Measurements from ENCODE around the gene LRRK1.
"Not testable (repeated sequence)": the region's sequence is repeated elsewhere in the genome, so short reads cannot be mapped to it uniquely, and the experiment has no call there.

The LRRK1 gene

DNA sequence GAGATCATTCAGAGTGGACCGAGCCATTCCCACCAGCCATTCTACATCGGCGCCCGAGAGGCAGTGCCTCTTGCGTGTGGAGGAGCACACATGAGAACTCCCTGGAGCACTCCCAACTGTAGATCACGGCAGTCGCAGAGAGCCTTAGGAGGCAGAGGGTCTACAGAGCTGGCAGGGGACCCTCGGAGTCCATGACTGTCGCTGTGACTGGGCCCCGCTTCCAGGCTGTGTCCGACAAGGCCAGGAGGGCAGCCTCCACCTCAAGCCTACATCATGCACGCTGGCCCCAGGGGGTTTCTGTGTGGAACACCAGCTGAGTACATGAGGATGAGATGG, 173.7 kb downstream of the LRRK1 start:
- DNase-seq (ENCODE audit: low spot score) = no peak

DNA sequence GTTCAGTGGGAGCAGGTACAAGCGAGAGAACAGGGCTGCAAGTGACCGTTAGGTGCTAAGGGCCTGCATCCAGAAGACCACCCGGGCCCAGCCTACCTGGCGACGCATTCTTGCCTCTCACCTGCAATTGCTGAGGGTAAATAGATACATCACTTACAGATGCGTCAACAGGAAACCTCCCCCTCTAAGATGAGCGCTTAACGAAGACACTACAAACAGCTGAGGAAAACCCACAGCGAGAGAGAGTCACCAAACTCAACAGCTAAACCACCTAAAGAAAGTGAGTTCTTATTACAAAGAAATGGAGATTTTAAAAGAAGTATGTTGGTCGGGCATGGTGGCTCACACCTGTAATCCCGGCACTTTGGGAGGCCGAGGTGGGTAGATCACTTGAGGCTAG, 174.8 kb downstream of the LRRK1 start:
- no peak for DNase-seq (ENCODE audit: low spot score)

DNA sequence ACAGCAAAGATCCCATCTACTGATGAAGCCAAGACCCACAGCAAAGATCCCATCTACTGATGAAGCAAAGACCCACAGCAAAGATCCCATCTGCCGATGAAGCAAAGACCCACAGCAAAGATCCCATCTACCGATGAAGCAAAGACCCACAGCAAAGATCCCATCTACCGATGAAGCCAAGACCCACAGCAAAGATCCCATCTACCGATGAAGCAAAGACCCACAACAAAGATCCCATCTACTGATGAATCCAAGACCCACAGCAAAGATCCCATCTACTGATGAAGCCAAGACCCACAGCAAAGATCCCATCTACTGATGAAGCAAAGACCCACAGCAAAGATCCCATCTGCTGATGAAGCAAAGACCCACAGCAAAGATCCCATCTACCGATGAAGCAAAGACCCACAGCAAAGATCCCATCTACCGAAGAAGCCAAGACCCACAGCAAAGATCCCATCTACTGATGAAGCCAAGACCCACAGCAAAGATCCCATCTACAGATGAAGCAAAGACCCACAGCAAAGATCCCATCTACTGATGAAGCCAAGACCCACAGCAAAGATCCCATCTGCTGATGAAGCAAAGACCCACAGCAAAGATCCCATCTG, 176.7 kb downstream of the LRRK1 start:
- DNase-seq (ENCODE audit: low spot score) = not testable (repeated sequence)

DNA sequence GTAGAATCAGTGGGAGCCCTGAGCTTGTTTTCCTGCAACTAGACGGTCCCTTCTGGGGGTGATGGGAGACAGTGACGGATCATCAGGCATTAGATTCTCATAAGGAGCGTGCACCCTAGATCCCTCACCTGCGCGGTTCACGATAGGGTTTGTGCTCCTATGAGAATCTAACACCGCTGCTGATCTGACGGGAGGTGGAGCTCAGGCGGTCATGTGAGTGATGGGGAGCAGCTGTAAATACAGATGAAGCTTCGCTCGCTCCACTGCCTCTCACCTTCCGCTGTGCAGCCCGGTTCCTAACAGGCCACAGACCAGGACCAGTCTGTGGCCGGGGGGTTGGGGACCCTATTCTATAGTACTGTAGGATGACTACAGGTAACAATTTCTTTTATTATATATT, 178.0 kb downstream of the LRRK1 start:
- DNase-seq (ENCODE audit: low spot score) = no peak

DNA sequence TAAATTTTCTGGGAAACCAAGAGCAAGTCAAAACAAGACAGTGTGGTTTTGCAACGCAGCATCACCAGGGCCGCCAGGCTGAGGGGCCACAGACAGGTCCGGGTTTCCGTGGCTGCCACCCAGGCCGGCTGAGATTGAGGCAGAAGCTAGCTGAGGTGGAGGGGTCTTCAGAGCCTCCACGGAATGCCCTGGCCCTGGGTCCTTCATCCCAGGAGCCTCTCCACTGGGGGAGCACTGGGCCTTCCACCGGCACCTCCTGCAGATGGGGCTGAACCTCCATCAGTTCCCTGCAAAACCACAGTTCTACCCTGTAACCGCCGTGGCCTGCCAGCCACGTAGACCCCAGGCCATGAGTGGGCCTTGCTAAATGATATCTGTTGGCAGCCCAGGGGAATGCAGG, 180.0 kb downstream of the LRRK1 start:
- DNase-seq (ENCODE audit: low spot score) = no peak

DNA sequence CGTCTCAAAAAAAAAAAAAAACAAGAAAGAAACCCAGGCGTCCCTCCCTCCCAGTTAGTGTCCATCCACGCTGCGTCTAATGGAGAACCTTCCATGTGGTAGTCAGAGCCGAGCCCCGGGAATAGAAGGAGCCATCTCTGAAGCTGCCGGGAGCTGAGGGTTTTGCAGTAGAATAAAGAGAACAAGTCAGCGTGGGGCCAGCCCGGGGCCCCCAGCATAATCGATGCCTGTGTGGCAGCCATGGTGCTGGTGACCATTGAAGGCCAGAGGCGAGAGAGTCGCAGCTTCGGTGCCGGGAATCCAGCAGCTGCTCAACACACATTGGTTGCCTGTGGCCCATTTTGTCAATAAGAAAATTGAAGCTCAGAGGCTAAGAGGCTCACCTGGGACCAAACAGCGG, 181.0 kb downstream of the LRRK1 start:
- no peak for DNase-seq (ENCODE audit: low spot score)

DNA sequence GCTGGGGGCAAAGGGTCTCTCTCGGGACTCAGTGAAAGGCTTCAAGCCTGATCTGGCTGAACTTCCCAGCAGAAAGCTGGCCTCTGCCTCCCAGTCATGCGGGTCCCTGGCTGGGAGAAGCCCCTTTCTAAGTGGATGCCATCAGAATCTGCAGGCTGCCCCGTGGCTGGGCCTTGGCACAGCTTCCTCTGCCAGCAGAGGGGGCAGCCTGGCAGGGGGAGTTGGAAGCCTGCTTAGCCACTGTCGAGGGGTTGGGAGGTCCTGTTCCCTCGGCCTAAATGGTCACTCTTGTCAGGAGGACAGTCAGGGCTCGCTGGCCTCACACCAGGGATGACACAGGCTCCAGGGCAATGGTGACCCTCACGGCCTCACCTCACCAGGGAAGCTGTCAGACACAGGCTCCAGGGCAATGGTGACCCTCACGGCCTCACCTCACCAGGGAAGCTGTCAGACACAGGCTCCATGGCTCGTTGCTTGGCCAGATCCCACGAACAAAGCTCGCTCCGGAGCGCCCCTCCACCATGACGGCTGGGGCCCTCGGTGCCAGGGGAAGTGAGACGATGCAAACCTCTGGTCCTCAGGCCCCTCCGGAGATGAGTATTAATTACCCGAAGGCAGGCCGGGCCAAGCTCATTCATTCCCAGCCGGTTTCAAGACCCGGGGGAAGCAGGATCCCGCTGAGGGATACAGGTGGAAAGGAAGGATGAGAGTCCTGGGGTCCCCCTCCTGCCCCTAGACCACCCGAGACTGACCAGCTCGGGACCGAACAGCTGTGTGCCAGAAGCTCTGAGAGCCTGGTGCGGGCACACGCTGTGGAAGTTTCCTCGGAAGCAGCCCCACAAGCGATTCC, 181.7 kb downstream of the LRRK1 start:
- no peak for DNase-seq (ENCODE audit: low spot score)

DNA sequence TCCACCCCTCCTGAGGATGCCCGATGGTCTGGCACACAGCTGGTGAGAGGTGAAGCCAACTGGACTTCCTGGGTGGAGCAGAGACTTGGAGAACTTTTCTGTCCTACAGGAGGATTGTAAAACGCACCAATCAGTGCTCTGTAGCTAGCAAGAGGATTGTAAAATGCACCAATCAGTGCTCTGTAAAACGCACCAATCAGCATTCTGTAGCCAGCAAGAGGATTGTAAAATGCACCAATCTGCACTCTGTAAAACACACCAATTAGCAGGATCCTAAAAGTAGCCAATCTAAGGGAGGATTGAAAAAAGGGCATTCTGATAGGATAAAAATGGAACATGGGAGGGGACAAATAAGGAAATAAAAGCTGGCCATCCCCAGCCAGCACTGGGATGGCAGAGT, 182.5 kb downstream of the LRRK1 start:
- DNase-seq (ENCODE audit: low spot score) = no peak

DNA sequence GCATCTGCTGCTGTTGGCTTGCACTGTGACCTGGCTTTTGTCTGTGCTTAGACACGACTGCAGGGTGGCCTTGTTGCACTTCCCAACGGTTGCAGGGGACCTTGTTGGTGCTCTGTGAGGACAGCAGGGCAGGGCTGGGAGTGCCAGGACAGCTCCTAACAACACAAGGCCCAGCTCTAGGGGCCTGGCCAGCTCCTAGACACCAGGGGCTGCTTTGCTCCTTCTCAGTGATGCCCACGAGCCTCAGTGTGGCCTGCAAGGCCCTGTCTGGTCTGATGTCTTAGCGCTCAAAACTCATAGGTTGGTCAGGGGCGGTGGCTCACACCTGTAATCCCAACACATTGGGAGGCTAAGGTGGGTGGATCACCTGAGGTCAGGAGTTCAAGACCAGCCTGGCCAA, 183.6 kb downstream of the LRRK1 start:
- no peak for DNase-seq (ENCODE audit: low spot score)

DNA sequence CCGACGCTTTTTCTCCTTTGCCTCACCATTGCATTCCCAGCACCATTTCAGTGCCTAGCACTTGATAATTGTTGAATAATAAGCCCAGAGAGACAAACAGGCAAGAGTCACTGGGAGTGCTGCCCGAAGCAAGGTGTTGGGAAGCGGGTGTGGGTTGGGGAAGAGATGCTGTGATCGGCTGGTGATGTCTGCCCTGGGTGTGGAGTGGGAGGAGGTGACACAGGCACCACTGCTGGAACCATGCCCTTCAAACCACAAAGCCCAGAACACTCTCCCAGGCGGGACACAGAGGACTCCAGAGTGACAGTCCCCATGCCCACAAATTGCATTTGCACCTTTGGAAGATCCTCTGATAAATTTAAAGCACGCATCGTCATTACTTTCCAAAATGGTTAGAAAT, 184.4 kb downstream of the LRRK1 start:
- DNase-seq (ENCODE audit: low spot score) = no peak

DNA sequence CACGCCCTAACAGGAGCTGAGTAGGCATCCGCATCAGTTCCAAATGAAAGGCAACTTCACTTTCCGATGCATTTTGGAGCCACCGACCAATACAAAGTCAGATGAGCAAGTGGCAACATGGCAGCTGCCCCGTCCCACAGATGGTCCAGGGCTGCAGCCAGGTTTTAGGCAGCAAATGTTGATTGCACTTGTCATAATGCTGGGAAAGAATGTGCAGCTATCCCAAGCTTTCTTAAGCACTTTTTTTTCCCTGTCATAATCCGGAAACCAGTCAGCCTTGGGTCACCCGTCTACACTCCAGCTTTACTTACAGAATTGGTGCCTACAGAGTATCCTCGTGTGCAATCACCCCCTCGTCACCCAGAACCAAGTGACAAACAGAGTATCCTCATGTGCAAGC, 185.0 kb downstream of the LRRK1 start:
- DNase-seq (ENCODE audit: low spot score) = no peak

DNA sequence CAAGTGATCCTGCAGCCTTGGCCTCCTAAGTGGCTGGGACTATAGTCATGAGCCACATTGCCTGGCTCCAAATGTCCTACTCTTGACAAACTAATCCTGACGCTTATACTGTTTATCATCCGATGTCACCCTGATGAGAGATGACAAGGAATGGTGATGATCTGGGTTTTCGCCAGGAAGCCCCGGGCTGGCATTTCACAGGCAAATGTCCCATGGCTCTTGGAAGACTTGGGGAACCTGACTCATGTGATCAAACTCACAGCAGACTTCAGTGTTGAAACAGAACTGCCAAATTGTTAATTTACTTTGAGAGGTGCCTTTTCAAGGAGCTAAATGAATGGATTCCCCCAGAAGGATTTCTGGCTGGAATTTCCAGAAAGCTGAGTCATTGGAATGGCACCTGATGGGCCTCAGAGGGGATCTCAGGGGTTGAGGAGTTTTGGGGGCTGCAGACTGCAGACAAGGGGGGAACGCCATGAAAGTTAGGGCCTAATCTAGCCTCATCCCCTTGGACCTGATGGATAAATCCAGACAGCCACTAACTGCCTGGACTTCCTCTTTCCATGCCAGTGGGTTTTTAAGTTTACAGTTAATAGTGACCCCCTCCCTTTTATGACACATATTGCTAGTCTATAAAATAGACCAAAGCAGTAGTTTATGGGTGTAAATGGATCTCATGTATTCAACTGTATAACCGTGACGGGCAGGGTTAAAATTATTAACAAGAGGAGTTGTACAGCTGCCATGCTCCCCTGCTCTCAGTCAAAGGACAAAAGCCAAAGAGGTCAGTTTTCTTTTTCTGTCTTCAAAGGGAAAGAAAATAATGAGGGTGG, 186.1 kb downstream of the LRRK1 start:
- no peak for DNase-seq (ENCODE audit: low spot score)

DNA sequence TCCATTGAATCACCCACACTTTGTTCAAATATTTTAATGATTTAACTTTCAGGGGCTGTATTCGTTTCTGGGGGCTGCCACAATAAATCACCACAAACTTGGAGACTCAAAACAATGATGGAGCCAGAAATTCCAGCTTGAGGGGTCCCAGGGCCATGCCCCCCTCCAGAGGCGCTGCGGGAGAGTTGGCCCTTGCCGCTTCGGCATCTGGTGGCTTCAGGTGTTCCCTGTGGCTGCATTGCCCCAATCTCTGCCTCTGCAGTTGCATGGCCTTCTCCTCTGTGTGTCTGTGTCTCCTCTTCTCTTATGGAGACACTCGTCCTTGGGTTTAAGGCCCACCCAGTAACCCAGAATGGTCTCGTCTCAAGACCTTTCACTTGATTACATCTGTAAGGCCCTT, 187.9 kb downstream of the LRRK1 start:
- no peak for DNase-seq (ENCODE audit: low spot score)

DNA sequence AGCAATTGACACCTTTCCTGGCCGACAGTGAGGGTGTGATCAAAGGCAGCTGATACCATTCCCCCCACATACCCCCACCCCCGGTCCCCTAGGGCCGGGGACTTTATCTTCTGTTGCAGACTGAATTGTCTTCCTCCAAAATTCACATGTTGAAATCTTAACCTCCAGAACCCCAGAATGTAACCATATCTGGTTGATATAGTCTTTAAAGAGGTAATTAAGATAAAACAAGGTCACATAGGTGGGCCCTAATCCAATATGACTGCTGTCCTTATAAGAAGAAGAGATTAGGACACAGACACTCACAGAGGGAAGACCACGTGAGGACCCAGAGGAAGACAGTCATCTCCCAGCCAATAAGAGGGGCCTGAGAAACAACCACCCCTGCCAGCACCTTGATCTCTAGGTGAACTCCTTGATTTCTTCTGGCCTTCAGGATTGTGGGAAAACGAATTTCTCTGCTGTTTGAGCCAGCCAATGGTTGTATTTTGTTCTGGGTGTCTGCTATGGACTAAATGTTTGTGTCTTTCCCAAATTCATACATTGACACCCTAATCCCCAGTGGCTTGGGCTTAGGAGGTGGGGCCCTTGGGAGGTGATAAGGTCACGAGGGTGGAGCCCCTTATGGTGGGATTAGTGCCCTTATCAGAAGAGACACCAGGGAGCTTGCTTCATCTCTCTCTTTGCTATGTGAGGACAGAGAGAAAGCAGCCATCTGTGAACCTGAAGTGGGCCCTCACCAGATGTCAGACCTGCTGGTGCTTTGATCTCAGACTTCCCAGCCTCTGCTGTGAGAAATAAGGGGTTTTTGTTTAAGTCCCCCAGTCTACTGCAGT, 188.7 kb downstream of the LRRK1 start:
- no peak for DNase-seq (ENCODE audit: low spot score)

DNA sequence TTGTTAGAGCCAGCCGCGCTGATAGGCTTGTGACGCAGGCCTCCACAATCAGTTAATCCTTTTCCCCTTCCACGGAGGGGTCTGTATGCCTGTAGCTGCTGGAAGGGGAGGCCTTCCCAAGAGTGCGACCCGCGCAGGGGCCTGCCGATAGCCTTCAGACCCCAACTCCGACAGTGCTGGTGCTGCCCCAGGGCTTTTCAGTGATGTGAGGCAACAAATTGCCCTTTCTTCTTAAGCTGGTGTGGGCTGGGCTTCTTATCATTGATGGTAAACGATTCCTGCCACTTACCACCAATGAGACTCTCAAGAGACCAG, 189.3 kb downstream of the LRRK1 start:
- no peak for DNase-seq (ENCODE audit: low spot score)

DNA sequence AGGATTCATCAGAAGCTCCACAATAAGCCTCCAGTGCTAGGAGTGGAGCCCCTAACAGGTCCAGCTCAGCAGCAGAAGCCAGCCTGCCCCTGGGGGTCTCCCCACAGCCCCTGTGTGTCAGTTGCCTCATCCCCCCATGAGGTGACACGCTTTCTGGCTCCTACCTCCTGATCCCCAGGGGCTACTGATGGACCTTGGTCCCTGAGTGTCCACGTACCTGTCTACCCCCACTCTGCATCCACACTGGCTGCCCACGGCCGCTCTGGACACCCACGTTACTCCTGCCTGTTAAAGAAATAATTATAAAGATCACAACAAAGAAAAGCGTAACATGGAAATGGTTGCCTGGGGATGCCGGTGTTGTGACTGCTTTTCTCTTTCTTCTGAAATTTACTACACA, 189.6 kb downstream of the LRRK1 start:
- no peak for DNase-seq (ENCODE audit: low spot score)

DNA sequence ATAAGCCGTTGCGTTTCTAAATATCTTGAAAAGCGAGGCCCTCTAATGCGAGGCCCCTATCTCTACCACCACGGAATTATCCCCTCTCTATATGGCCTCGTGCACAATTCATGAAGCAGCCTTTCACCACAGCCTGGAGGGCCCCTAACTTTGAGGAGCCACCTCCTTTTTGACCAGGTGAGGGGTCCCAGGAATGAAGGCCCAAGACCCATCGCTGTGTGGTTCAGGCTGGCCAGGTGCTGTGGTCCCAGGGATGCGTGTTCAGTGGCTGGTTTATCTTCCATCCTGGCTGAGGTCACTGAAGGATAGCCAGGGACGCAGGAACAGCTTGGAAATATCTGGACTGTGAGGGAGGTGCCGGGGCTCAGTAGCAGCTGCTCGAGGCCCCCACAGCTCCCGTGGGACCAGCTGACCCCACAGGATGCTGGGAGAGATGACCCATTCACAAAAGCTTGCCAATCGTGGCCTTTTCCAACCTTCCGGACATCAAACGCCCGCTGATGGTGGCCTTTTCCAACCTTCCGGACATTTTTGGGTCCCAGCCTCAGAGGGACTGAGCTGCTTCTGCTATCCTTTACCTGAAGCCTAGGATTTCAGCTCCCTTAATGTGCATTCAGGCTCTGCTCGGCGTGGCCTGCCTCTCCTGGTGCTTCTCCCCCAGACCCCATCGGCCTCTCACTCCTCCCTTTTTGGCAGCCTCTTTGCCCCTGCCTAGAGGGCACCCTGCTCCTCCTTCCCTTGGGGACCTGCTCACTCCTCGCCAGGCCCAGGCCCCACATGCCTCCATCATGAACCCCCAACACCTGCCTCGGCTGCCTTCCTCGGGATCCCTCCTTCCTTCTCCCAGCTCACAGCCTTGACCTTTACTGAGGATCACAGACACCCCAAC, 191.8 kb downstream of the LRRK1 start:
- no peak for DNase-seq (ENCODE audit: low spot score)

DNA sequence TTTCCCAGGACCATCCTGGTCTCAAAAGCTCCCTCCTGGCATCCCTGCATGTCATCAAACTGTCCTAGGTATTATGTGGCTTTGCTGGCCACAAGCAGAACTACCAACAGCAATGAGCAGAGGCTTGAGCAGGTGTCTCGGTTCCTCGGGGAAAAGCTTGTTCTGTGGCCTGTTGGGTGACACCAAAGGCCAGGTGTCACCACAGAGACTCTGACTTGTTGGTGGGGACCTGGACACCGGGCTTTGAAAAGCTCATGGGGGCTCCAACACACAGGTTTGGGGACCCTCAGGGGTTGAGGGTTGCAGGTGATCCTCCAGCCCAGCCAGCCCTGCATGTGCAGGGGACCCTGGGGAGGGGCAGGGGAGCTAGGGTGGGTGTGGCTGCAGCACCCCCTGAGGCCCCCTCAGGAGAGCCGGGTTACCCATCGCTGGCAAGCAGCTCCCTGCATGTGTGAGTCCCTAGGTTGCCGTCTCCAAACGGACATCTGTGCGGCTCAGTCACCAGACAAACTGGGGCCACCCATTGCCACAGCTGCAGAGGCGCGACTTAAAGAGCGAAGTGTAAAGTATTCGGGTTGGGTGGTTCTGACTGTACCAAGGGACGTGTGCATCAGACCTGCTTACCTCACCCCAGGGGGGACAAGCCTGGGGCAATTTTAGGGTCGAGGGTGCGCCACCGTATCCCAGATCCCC, 192.6 kb downstream of the LRRK1 start:
- no peak for DNase-seq (ENCODE audit: low spot score)

DNA sequence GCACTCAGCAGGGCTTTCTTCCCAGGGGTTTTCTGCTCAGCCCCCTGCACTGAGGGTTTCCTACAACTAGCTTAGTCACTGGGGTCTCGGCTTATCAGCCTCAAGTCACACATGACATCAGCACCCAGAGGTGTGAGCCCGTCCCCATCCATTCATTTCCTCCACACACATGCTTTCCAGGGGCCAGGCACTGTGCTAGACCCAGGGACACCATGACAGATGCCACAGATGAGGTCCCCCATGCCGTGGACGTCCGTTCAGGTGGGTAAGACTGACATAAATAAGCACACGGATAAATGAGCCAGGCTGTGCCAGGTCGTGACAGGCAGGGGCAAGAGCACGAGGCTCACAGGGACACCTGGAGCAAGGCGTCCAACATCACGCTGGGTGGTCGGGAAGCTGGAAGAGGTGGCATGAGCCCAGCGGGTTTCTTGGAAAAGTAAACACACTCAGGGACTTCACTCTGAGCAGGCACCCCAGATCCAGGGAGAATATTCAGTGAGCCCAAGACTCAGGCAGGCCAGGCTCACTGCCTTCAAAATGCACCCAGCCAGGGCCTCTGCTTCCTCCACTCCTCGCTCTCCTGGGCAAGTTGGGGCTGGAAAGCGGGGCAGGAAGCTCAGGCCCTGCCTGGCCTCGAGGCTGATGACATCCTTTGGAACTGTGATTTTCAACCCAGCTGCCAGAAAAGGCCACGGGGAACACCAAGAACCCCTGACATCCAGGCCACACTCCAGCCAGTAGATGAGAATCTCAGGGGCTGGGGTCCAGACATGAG, 193.4 kb downstream of the LRRK1 start:
- no peak for DNase-seq (ENCODE audit: low spot score)
